K562 (cell line): ENCODE results near the gene HLA-B. TPM values are rescaled to one million over a fixed set of nuclear protein-coding genes. Genes with fewer than 3 reads are reported as not detected.
A peak's percentile ranks its signal among the peaks of the same experiment; 100 is the strongest.

ENCODE experiments used
- ATAC-seq: fragments of 200-7000 bp; cut with Tn5 transposase; 3 replicates; pipeline ENCODE4 v1.9.1; 2020; ENCODE audit warnings: moderate library complexity
- BruUV-seq: library from RNA; stranded (reverse); fragments of 400-500 nt; replicated peaks from 2 replicates; lab custom pipeline; 2021; lab: Mats Ljungman, UMichigan
- CTCF ChIA-PET: fragments of 300-600 bp; formaldehyde crosslinking; extraction: SDS; loops from one replicate; lab custom pipeline; 2021; ENCODE audit warnings: low intra/inter-chr PET ratio; lab: Yijun Ruan, JAX
- POLR2A ChIA-PET: fragments of 300-600, 350-650 bp; sonication (Branson Sonifier 250); formaldehyde crosslinking; extraction: SDS; loops from one replicate; lab custom pipeline; 2021; ENCODE audit warnings: antibody characterized with exemption, inconsistent platforms; lab: Yijun Ruan, JAX
- DNase-seq, 4 experiments: peaks; one replicate each; pipeline versions ENCODE4 v3.0.0 to v3.0.0-alpha.2; 2011 to 2018; ENCODE audit warnings: low spot score in 3 of 4, mixed read lengths in 3 of 4; ENCODE audit errors: extremely low read depth in 1 of 4
- FAIRE-seq: peaks from 2 replicates; lab custom pipeline; 2011; peaks lifted over from hg19 to GRCh38; lab: Jason Lieb, UNC
- H2AFZ ChIP-seq: 2 replicates; pipeline ENCODE4 v1.6.0; 2011; ENCODE audit warnings: low read depth, low read length, control low read depth, inconsistent platforms
- H3K27ac ChIP-seq: fragments of 200-600 bp; 3 replicates; pipeline ENCODE4 v1.8.0; 2011; ENCODE audit warnings: low read depth, mild to moderate bottlenecking, control low read depth, inconsistent platforms, low read length, moderate library complexity, mixed read lengths; ENCODE audit errors: extremely low read depth
- H3K27me3 ChIP-seq, 2 experiments: fragments of 300-600 bp in 1 of 2; 2 replicates in 1 of 2; 3 replicates in 1 of 2; pipeline versions ENCODE4 v1.6.0 to v1.8.0; 2011; ENCODE audit warnings: inconsistent platforms in 2 of 2, low read length in 2 of 2, mild to moderate bottlenecking in 1 of 2, mixed read lengths in 1 of 2, moderate library complexity in 1 of 2; ENCODE audit not compliant: control insufficient read depth in 2 of 2, insufficient read depth in 2 of 2
- H3K36me3 ChIP-seq: fragments of 300-600 bp; 3 replicates; pipeline ENCODE4 v1.8.0; 2011; ENCODE audit warnings: mild to moderate bottlenecking, low read length, inconsistent platforms; ENCODE audit not compliant: control insufficient read depth, insufficient read depth
- H3K4me1 ChIP-seq, 2 experiments: fragments of 200-600 bp in 1 of 2; replicated peaks in 1 of 2; 2 replicates in 1 of 2; 3 replicates in 1 of 2; pipeline versions ENCODE4 v1.5.1 to v1.8.0; 2011; ENCODE audit warnings: inconsistent platforms in 2 of 2, low read length in 2 of 2, mild to moderate bottlenecking in 1 of 2, mixed read lengths in 1 of 2, moderate library complexity in 1 of 2; ENCODE audit not compliant: control insufficient read depth in 2 of 2, insufficient read depth in 2 of 2
- H3K4me2 ChIP-seq: 2 replicates; pipeline ENCODE4 v1.6.1; 2011; ENCODE audit warnings: low read length, control low read depth, inconsistent platforms, mixed read lengths; ENCODE audit not compliant: insufficient read depth
- H3K4me3 ChIP-seq: fragments of 200-600 bp; sonication (generic), shearing (Covaris generic); 2 replicates; pipeline ENCODE4 v1.5.1; 2016; ENCODE audit warnings: control low read depth, inconsistent platforms
- H3K79me2 ChIP-seq: fragments of 200-600 bp; 3 replicates; pipeline ENCODE4 v1.8.0; 2011; ENCODE audit warnings: low read length, inconsistent platforms; ENCODE audit not compliant: control insufficient read depth, insufficient read depth
- H3K9ac ChIP-seq, 2 experiments: 2 replicates each; pipeline versions ENCODE4 v1.6.0 to v1.6.1; 2011; ENCODE audit warnings: low read depth in 2 of 2, low read length in 2 of 2, control low read depth in 1 of 2, inconsistent platforms in 1 of 2, mild to moderate bottlenecking in 1 of 2, mixed read lengths in 1 of 2; ENCODE audit not compliant: insufficient read depth in 1 of 2
- H3K9me1 ChIP-seq: one replicate; pipeline ENCODE4 v1.6.0; 2011; ENCODE audit warnings: inconsistent platforms, mild to moderate bottlenecking, low read length, moderate library complexity; ENCODE audit not compliant: control insufficient read depth, insufficient read depth
- H3K9me3 ChIP-seq: replicated peaks from 2 replicates; pipeline ENCODE4 v1.5.1; 2011; ENCODE audit warnings: low read depth, low read length, inconsistent platforms; ENCODE audit not compliant: control insufficient read depth, insufficient read depth
- H4K20me1 ChIP-seq: replicated peaks from 2 replicates; pipeline ENCODE4 v1.6.1; 2011; ENCODE audit warnings: low read length, inconsistent platforms, mixed read lengths; ENCODE audit not compliant: control insufficient read depth, insufficient read depth
- BRCA1 ChIP-seq, 2 experiments: fragments of 450-650 bp in 1 of 2; sonication (generic) in 1 of 2; formaldehyde crosslinking in 1 of 2; IDR thresholded peaks; 2 replicates each; pipeline versions ENCODE4 v1.5.0 to v1.6.1; 2017 to 2020; ENCODE audit warnings: mild to moderate bottlenecking in 1 of 2, missing genetic modification reagents in 1 of 2
- CHCHD3 ChIP-seq: fragments of 250-450 bp; sonication (Bioruptor Pico); IDR thresholded peaks from 2 replicates; pipeline ENCODE4 v2.1.2; 2022; ENCODE audit warnings: mild to moderate bottlenecking
- CSDE1 ChIP-seq, 2 experiments: fragments of 450-650 bp; IDR thresholded peaks; 2 replicates each; pipeline ENCODE4 v1.6.1; 2016; ENCODE audit warnings: mild to moderate bottlenecking in 1 of 2
- FOS ChIP-seq: IDR thresholded peaks from 3 replicates; pipeline ENCODE4 v1.6.1; 2011; ENCODE audit not compliant: insufficient read length; ENCODE audit errors: extremely low read depth
- HLTF ChIP-seq: fragments of 450-650 bp; IDR thresholded peaks from 2 replicates; pipeline ENCODE4 v1.6.1; 2016
- KDM5B ChIP-seq: fragments of 200-600 bp; sonication (generic); IDR thresholded peaks from 2 replicates; pipeline ENCODE4 v1.6.1; 2012; ENCODE audit warnings: low read depth, mild to moderate bottlenecking, moderate library complexity, low read length, control low read depth, inconsistent platforms; ENCODE audit not compliant: insufficient replicate concordance
- MEIS2 ChIP-seq: fragments of 450-650 bp; IDR thresholded peaks from 2 replicates; pipeline ENCODE4 v1.6.1; 2014; ENCODE audit warnings: mild to moderate bottlenecking; ENCODE audit not compliant: partially characterized antibody
- PHB ChIP-seq: fragments of 250-450 bp; sonication (Bioruptor Pico); IDR thresholded peaks from 2 replicates; pipeline ENCODE4 v1.5.0; 2021
- PHB2 ChIP-seq: fragments of 450-650 bp; IDR thresholded peaks from 2 replicates; pipeline ENCODE4 v1.6.1; 2017; ENCODE audit warnings: low read depth
- PHTF2 ChIP-seq: fragments of 250-450 bp; sonication (Bioruptor Pico); IDR thresholded peaks from 2 replicates; pipeline ENCODE4 v1.5.0; 2021; ENCODE audit warnings: mild to moderate bottlenecking
- SMAD4 ChIP-seq: fragments of 250-450 bp; sonication (Bioruptor Pico); conservative IDR thresholded peaks from 2 replicates; pipeline ENCODE4 v1.8.0; 2021; ENCODE audit warnings: inconsistent platforms, mild to moderate bottlenecking, moderate library complexity
- SMARCC2 ChIP-seq: fragments of 450-650 bp; IDR thresholded peaks from 2 replicates; pipeline ENCODE4 v1.6.1; 2017; ENCODE audit warnings: antibody characterized with exemption, moderate library complexity, mild to moderate bottlenecking, low read depth
- SUPT5H ChIP-seq: fragments of 450-650 bp; IDR thresholded peaks from 2 replicates; pipeline ENCODE4 v1.6.1; 2016
- TEAD4 ChIP-seq, 2 experiments: sonication (generic) in 1 of 2; formaldehyde crosslinking in 1 of 2; IDR thresholded peaks; 2 replicates each; pipeline versions ENCODE4 v1.6.1 to v1.8.0; 2012 to 2022; ENCODE audit warnings: borderline replicate concordance in 1 of 2, inconsistent platforms in 1 of 2, low read length in 1 of 2, mild to moderate bottlenecking in 1 of 2, missing genetic modification reagents in 1 of 2
- ZNF184 ChIP-seq: sonication (generic); formaldehyde crosslinking; IDR thresholded peaks from 2 replicates; pipeline ENCODE4 v1.5.0; 2020; ENCODE audit warnings: missing genetic modification reagents
- ZNF217 ChIP-seq: sonication (generic); formaldehyde crosslinking; IDR thresholded peaks from 2 replicates; pipeline ENCODE4 v1.8.0; 2022; ENCODE audit warnings: mild to moderate bottlenecking, missing genetic modification reagents
- ZNF551 ChIP-seq: fragments of 250-450 bp; sonication (Bioruptor Pico); IDR thresholded peaks from 2 replicates; pipeline ENCODE4 v1.5.0; 2021; ENCODE audit warnings: mild to moderate bottlenecking, moderate library complexity
- ZNF707 ChIP-seq: fragments of 250-450 bp; sonication (Bioruptor Pico); conservative IDR thresholded peaks from 2 replicates; pipeline ENCODE4 v1.8.0; 2022; ENCODE audit warnings: inconsistent platforms, mild to moderate bottlenecking, moderate library complexity
- WGBS: fragments of 100-300 bp; shearing (Covaris generic); methylation state at CpG from one replicate; pipeline ENCODE4 v1.1.6; 2016; ENCODE audit warnings: low coverage, mixed read lengths; ENCODE audit not compliant: insufficient coverage; ENCODE audit errors: missing lambda C conversion rate; 5-methylcytosine and 5-hydroxymethylcytosine counted together
- in situ Hi-C: fragments of 300-500 bp; cut with MboI; formaldehyde crosslinking; loops from 4 replicates; pipeline ENCODE4 v1.15.0; 2018; ENCODE audit warnings: inconsistent platforms, mixed read lengths
- intact Hi-C: fragments of 100-400 bp; cut with micrococcal nuclease; formaldehyde crosslinking; loops from 2 replicates; pipeline ENCODE4 v1.14.2; 2022
- polyA plus RNA-seq, 8 experiments: library from polyadenylated mRNA; depleted of rRNA in 4 of 8; stranded (reverse) in 5 of 8; unstranded in 3 of 8; fragments of >200 nt; fragmentation: Nextera tagmentation in 2 of 8; fragmentation: Illumina TruSeq in 1 of 8; extraction: Ambion mirVana in 2 of 8; extraction: Trizol in 1 of 8; gene quantifications; 2 replicates each; pipeline versions ENCODE4 v1.2.1 to v1.2.3, GENCODE V29; 2011 to 2014; ENCODE audit warnings: inconsistent platforms in 1 of 8, missing spikeins in 1 of 8
- total RNA-seq, 7 experiments: library from RNA; depleted of rRNA in 6 of 7; stranded (reverse); fragments of >200 nt in 6 of 7; fragmentation: Illumina TruSeq in 2 of 7; extraction: Trizol in 2 of 7; gene quantifications; 2 replicates each; pipeline versions ENCODE4 v1.2.1 to v1.2.3, GENCODE V29; 2011 to 2021; ENCODE audit warnings: low replicate concordance in 1 of 7
- TF ChIP-seq, protein P1 (sequence below): sonication (generic); formaldehyde crosslinking; IDR thresholded peaks from 2 replicates; pipeline ENCODE4 v1.8.0; 2022; ENCODE audit warnings: missing genetic modification reagents, mild to moderate bottlenecking, moderate library complexity, borderline replicate concordance

Gene HLA-B
- total and polyA plus RNA-seq, 9 of the 15 experiments (the other 6 are each of a cell fraction or from before 2014, with no cell fraction given) = 0.07 to 9.7 (median 0.65) TPM; not detected in 2

DNA sequence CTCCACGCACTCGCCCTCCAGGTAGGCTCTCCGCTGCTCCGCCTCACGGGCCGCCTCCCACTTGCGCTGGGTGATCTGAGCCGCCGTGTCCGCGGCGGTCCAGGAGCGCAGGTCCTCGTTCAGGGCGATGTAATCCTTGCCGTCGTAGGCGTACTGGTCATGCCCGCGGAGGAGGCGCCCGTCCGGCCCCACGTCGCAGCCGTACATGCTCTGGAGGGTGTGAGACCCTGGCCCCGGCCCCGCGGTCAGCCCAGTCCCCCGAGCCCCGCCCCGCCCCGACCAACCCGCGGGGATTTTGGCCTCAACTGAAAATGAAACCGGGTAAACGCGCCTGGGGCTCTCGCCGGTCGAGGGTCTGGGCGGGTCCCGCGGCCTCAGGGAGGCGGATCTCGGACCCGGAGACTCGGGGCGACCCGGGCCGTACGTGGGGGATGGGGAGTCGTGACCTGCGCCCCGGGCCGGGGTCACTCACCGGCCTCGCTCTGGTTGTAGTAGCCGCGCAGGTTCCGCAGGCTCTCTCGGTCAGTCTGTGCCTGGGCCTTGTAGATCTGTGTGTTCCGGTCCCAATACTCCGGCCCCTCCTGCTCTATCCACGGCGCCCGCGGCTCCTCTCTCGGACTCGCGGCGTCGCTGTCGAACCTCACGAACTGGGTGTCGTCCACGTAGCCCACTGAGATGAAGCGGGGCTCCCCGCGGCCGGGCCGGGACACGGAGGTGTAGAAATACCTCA, 598 bp downstream of the HLA-B start:
- DNase-seq (no peak), FAIRE-seq (no peak), ATAC-seq (peak; percentile 65)
- TF ChIP-seq KDM5B (no peak), TEAD4 (IDR thresholded peaks at IDR 0.05; ENCODE audit: low read length) (no peak), TEAD4 (CRISPR knock-in tag; IDR thresholded peaks at IDR 0.05; ENCODE audit: borderline replicate concordance) (no peak), PHTF2 (CRISPR knock-in tag) (no peak), FOS (no peak), PHB2 (no peak), HLTF (no peak), SUPT5H (no peak), ZNF707 (CRISPR knock-in tag) (no peak), MEIS2 (no peak), BRCA1 (IDR thresholded peaks at IDR 0.05) (no peak), BRCA1 (CRISPR knock-in tag; IDR thresholded peaks at IDR 0.05) (no peak), PHB (CRISPR knock-in tag) (no peak), ZNF184 (no peak), ZNF217 (CRISPR knock-in tag) (no peak), SMARCC2 (no peak), CHCHD3 (CRISPR knock-in tag) (no peak), CSDE1 (IDR thresholded peaks at IDR 0.05) (no peak), ZNF551 (CRISPR knock-in tag) (no peak), SMAD4 (CRISPR knock-in tag) (no peak)
- TF ChIP-seq, protein P1, sequence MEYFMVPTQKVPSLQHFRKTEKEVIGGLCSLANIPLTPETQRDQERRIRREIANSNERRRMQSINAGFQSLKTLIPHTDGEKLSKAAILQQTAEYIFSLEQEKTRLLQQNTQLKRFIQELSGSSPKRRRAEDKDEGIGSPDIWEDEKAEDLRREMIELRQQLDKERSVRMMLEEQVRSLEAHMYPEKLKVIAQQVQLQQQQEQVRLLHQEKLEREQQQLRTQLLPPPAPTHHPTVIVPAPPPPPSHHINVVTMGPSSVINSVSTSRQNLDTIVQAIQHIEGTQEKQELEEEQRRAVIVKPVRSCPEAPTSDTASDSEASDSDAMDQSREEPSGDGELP (CRISPR knock-in tag) = no peak
- no peaks in the 10 kb centered on the region for H3K9me1 ChIP-seq
- in situ Hi-C loops (no loop called here), intact Hi-C loops (loop anchor here (2.0 kb wide), 1 partner anchor 84 kb away; the partner anchor contains the start of gene HLA-C)
- H4K20me1 ChIP-seq = no peaks in the 10 kb centered on the region
- no peak overlapping the region for H3K9ac ChIP-seq
- H3K4me1 ChIP-seq = peaks cover 0 to 12% of the 10 kb centered on the region in 2 experiments; a peak in 2 of 5 replicates
- H2AFZ ChIP-seq = no peak overlapping the region
- H3K4me2 ChIP-seq = no peak overlapping the region
- H3K27ac ChIP-seq = no peak overlapping the region
- no TSS peak for BruUV-seq
- CTCF ChIA-PET = no interaction called here
- no peaks in the 10 kb centered on the region for H3K9me3 ChIP-seq
- H3K27me3 ChIP-seq = peaks cover 23 to 41% of the 10 kb centered on the region in 2 experiments
- no peak overlapping the region for H3K4me3 ChIP-seq
- no peaks in the 10 kb centered on the region for H3K36me3 ChIP-seq
- 26% methylated on average over 56 of the region's 83 CpGs for WGBS
- no peaks in the 10 kb centered on the region for H3K79me2 ChIP-seq
- POLR2A ChIA-PET = no interaction called here
